WTC11 (cell line): ENCODE data around the gene FGB. TPM values are rescaled to one million over a fixed set of nuclear protein-coding genes. Genes with fewer than 3 reads are reported as not detected.
A peak's percentile ranks its signal among the peaks of the same experiment; 100 is the strongest.

Experiments
- ATAC-seq: fragments of 200-7000 bp; cut with Tn5 transposase; 2 replicates; pipeline ENCODE4 v1.10.0; 2021; ENCODE audit warnings: mild to moderate bottlenecking, moderate library complexity
- CTCF ChIA-PET: fragments of 300-600 bp; sonication (Branson Sonifier 250); formaldehyde crosslinking; loops from one replicate; lab custom pipeline; 2021; ENCODE audit warnings: antibody characterized with exemption; lab: Charles Lee
- POLR2A ChIA-PET: fragments of 350-600 bp; sonication (Branson Sonifier 250); formaldehyde crosslinking; loops from one replicate; lab custom pipeline; 2021; ENCODE audit warnings: antibody characterized with exemption; lab: Charles Lee
- DNase-seq: peaks from one replicate; pipeline ENCODE4 v3.0.0; 2021; ENCODE audit warnings: low spot score
- H3K27ac Mint-ChIP-seq: 2 replicates; pipeline ENCODE4 v1.8.0; 2021; ENCODE audit warnings: mixed read lengths
- H3K27me3 Mint-ChIP-seq: 2 replicates; pipeline ENCODE4 v1.8.0; 2021; ENCODE audit warnings: low read depth, mild to moderate bottlenecking, moderate library complexity, mixed read lengths
- H3K36me3 Mint-ChIP-seq: 2 replicates; pipeline ENCODE4 v1.8.0; 2021; ENCODE audit warnings: mixed read lengths
- H3K4me1 Mint-ChIP-seq: 2 replicates; pipeline ENCODE4 v1.8.0; 2022; ENCODE audit warnings: mixed read lengths
- H3K4me3 Mint-ChIP-seq: 2 replicates; pipeline ENCODE4 v1.8.0; 2021; ENCODE audit warnings: mild to moderate bottlenecking, moderate library complexity, mixed read lengths
- H3K9me3 Mint-ChIP-seq: 2 replicates; pipeline ENCODE4 v1.8.0; 2021; ENCODE audit warnings: mixed read lengths
- GABPB1 ChIP-seq: sonication (generic); formaldehyde crosslinking; IDR thresholded peaks from 2 replicates; pipeline ENCODE4 v1.8.1; 2023; ENCODE audit warnings: mild to moderate bottlenecking, missing genetic modification reagents
- MXD4 ChIP-seq: fragments of 250-450 bp; sonication (Bioruptor Pico); IDR thresholded peaks from 2 replicates; pipeline ENCODE4 v1.8.0; 2021; ENCODE audit warnings: mild to moderate bottlenecking, moderate library complexity, borderline replicate concordance
- RORB ChIP-seq: fragments of 250-450 bp; sonication (Bioruptor Pico); IDR thresholded peaks from 2 replicates; pipeline ENCODE4 v1.9.0; 2021; ENCODE audit warnings: mild to moderate bottlenecking
- SP1 ChIP-seq: sonication (generic); formaldehyde crosslinking; conservative IDR thresholded peaks from 2 replicates; pipeline ENCODE4 v1.8.1; 2022; ENCODE audit warnings: missing genetic modification reagents
- TEAD4 ChIP-seq: sonication (generic); formaldehyde crosslinking; IDR thresholded peaks from 2 replicates; pipeline ENCODE4 v1.8.0; 2022; ENCODE audit warnings: mild to moderate bottlenecking, missing genetic modification reagents
- ZNF121 ChIP-seq: sonication (generic); formaldehyde crosslinking; IDR thresholded peaks from 2 replicates; pipeline ENCODE4 v1.8.0; 2023; ENCODE audit warnings: missing genetic modification reagents
- total RNA-seq: library from RNA; stranded (reverse); gene quantifications from 3 replicates; pipeline ENCODE4 v1.2.3, GENCODE V29; 2021
- TF ChIP-seq, protein P1 (sequence below): sonication (generic); formaldehyde crosslinking; conservative IDR thresholded peaks from 2 replicates; pipeline ENCODE4 v1.8.1; 2023; ENCODE audit warnings: mild to moderate bottlenecking, low read depth, missing genetic modification reagents, moderate library complexity
- TF ChIP-seq, protein P2 (sequence below): sonication (generic); formaldehyde crosslinking; IDR thresholded peaks from 2 replicates; pipeline ENCODE4 v1.8.0; 2023; ENCODE audit warnings: missing genetic modification reagents, mild to moderate bottlenecking, borderline replicate concordance
- TF ChIP-seq, protein P3 (sequence below): fragments of 250-450 bp; sonication (Bioruptor Pico); IDR thresholded peaks from 2 replicates; pipeline ENCODE4 v1.9.0; 2021; ENCODE audit warnings: mild to moderate bottlenecking
- TF ChIP-seq, protein P4 (sequence below): sonication (generic); formaldehyde crosslinking; IDR thresholded peaks from 2 replicates; pipeline ENCODE4 v1.8.1; 2023; ENCODE audit warnings: mild to moderate bottlenecking, missing genetic modification reagents, moderate library complexity
- TF ChIP-seq, protein P5 (sequence below): sonication (generic); formaldehyde crosslinking; IDR thresholded peaks from 2 replicates; pipeline ENCODE4 v1.8.1; 2023; ENCODE audit warnings: mild to moderate bottlenecking, missing genetic modification reagents
- TF ChIP-seq, protein P6 (sequence below): fragments of 250-450 bp; sonication (Bioruptor Pico); IDR thresholded peaks from 2 replicates; pipeline ENCODE4 v1.9.0; 2021; ENCODE audit warnings: mild to moderate bottlenecking
- TF ChIP-seq, protein P7 (sequence below): fragments of 250-450 bp; sonication (Bioruptor Pico); IDR thresholded peaks from 2 replicates; pipeline ENCODE4 v1.9.0; 2021; ENCODE audit warnings: moderate library complexity, mild to moderate bottlenecking, inconsistent platforms, borderline replicate concordance

FGB gene
- total RNA-seq, 1 experiment from 2014 or later: 2.3 TPM

DNA sequence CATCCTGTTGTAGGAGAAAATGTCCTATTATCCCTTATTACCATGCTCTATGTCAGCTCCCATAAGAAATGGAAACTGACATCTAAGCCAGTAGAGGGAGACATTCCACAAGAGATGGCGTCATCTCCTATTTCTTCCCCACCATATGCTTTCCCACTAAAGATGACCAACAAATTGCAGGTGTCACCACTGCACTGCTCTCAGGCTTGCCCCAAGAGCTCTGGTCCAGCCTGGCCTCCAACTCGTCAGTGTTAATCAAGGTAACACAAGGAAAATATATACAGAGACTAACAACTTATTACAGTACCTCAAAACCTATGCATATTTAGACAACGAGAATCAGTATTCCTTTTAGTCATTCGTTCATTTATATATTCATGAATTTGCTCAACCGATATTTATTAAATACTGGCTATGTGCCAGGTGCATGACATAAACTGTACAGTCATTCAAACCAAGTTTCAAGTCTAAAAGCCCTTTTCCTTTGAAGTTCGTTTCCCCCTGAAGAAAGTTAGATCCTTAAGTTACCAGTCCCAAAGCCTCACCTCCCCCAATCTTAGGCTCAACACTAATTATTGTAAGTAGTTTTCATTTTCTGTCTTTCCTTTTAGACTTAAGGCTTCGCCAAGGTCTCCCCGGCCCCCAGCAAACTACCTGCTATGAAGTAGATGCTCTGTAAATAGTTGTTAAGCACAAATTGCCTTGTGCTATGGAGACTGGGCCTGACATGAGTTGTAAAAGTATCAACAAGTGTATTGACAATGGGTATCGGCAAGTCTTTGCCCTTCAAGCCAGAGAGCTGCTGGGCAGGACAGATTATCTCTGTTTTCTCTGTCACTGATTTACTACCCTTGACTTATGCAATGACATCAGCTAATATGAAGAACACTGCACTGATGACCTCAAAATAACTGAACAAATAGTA lies 3.1 kb upstream of the FGB start:
- no peaks in the 10 kb centered on the region for H3K4me1 Mint-ChIP-seq
- POLR2A ChIA-PET: interaction anchor here (0.9 kb wide), 1 partner anchor 10 kb away, joined by 5 read pairs; the partner anchor contains the start of gene PLRG1
- CTCF ChIA-PET: interaction anchor here (0.6 to 4.5 kb wide), 34 partner anchors 9 to 709 kb away, joined by 3 to 145 read pairs (median 6); partner anchors contain the start of genes FGA, FGG and PLRG1
- H3K27ac Mint-ChIP-seq: no peak overlapping the region
- peak; percentile 98 for ATAC-seq
- no peaks in the 10 kb centered on the region for H3K9me3 Mint-ChIP-seq
- TF ChIP-seq ZNF121 (no peak), GABPB1 (peak; percentile 85), RORB (CRISPR knock-in tag) (no peak)
- TF ChIP-seq, protein P1, sequence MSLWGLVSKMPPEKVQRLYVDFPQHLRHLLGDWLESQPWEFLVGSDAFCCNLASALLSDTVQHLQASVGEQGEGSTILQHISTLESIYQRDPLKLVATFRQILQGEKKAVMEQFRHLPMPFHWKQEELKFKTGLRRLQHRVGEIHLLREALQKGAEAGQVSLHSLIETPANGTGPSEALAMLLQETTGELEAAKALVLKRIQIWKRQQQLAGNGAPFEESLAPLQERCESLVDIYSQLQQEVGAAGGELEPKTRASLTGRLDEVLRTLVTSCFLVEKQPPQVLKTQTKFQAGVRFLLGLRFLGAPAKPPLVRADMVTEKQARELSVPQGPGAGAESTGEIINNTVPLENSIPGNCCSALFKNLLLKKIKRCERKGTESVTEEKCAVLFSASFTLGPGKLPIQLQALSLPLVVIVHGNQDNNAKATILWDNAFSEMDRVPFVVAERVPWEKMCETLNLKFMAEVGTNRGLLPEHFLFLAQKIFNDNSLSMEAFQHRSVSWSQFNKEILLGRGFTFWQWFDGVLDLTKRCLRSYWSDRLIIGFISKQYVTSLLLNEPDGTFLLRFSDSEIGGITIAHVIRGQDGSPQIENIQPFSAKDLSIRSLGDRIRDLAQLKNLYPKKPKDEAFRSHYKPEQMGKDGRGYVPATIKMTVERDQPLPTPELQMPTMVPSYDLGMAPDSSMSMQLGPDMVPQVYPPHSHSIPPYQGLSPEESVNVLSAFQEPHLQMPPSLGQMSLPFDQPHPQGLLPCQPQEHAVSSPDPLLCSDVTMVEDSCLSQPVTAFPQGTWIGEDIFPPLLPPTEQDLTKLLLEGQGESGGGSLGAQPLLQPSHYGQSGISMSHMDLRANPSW (CRISPR knock-in tag): no peak
- TF ChIP-seq, protein P2, sequence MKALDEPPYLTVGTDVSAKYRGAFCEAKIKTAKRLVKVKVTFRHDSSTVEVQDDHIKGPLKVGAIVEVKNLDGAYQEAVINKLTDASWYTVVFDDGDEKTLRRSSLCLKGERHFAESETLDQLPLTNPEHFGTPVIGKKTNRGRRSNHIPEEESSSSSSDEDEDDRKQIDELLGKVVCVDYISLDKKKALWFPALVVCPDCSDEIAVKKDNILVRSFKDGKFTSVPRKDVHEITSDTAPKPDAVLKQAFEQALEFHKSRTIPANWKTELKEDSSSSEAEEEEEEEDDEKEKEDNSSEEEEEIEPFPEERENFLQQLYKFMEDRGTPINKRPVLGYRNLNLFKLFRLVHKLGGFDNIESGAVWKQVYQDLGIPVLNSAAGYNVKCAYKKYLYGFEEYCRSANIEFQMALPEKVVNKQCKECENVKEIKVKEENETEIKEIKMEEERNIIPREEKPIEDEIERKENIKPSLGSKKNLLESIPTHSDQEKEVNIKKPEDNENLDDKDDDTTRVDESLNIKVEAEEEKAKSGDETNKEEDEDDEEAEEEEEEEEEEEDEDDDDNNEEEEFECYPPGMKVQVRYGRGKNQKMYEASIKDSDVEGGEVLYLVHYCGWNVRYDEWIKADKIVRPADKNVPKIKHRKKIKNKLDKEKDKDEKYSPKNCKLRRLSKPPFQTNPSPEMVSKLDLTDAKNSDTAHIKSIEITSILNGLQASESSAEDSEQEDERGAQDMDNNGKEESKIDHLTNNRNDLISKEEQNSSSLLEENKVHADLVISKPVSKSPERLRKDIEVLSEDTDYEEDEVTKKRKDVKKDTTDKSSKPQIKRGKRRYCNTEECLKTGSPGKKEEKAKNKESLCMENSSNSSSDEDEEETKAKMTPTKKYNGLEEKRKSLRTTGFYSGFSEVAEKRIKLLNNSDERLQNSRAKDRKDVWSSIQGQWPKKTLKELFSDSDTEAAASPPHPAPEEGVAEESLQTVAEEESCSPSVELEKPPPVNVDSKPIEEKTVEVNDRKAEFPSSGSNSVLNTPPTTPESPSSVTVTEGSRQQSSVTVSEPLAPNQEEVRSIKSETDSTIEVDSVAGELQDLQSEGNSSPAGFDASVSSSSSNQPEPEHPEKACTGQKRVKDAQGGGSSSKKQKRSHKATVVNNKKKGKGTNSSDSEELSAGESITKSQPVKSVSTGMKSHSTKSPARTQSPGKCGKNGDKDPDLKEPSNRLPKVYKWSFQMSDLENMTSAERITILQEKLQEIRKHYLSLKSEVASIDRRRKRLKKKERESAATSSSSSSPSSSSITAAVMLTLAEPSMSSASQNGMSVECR: no peak
- TF ChIP-seq, protein P3, sequence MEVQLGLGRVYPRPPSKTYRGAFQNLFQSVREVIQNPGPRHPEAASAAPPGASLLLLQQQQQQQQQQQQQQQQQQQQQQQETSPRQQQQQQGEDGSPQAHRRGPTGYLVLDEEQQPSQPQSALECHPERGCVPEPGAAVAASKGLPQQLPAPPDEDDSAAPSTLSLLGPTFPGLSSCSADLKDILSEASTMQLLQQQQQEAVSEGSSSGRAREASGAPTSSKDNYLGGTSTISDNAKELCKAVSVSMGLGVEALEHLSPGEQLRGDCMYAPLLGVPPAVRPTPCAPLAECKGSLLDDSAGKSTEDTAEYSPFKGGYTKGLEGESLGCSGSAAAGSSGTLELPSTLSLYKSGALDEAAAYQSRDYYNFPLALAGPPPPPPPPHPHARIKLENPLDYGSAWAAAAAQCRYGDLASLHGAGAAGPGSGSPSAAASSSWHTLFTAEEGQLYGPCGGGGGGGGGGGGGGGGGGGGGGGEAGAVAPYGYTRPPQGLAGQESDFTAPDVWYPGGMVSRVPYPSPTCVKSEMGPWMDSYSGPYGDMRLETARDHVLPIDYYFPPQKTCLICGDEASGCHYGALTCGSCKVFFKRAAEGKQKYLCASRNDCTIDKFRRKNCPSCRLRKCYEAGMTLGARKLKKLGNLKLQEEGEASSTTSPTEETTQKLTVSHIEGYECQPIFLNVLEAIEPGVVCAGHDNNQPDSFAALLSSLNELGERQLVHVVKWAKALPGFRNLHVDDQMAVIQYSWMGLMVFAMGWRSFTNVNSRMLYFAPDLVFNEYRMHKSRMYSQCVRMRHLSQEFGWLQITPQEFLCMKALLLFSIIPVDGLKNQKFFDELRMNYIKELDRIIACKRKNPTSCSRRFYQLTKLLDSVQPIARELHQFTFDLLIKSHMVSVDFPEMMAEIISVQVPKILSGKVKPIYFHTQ (CRISPR knock-in tag): no peak
- no peak overlapping the region for H3K4me3 Mint-ChIP-seq
- no peaks in the 10 kb centered on the region for H3K27me3 Mint-ChIP-seq
- DNase-seq: peak; percentile 17
- no peaks in the 10 kb centered on the region for H3K36me3 Mint-ChIP-seq

DNA sequence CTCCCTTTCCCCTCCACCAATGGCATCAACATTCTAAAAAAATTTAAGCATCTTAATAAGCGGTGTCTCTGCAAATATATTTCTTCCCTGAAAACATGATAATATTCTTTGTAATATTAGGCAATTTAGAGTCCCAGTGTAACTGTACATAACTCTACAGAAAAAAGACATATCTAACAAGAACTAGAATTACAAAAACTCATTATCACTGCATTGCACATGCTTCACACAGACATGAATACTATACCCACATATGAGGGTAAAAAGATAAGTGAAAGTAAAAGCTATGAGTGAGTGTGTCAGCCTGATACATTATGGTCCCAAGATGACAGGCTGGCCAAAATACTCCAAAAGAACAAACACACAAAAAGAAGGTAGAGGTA lies 2.4 kb upstream of the FGB start:
- H3K4me3 Mint-ChIP-seq: no peak overlapping the region
- H3K36me3 Mint-ChIP-seq: no peaks in the 10 kb centered on the region
- TF ChIP-seq, protein P4, sequence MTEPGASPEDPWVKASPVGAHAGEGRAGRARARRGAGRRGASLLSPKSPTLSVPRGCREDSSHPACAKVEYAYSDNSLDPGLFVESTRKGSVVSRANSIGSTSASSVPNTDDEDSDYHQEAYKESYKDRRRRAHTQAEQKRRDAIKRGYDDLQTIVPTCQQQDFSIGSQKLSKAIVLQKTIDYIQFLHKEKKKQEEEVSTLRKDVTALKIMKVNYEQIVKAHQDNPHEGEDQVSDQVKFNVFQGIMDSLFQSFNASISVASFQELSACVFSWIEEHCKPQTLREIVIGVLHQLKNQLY (CRISPR knock-in tag): no peak
- TF ChIP-seq, protein P5, sequence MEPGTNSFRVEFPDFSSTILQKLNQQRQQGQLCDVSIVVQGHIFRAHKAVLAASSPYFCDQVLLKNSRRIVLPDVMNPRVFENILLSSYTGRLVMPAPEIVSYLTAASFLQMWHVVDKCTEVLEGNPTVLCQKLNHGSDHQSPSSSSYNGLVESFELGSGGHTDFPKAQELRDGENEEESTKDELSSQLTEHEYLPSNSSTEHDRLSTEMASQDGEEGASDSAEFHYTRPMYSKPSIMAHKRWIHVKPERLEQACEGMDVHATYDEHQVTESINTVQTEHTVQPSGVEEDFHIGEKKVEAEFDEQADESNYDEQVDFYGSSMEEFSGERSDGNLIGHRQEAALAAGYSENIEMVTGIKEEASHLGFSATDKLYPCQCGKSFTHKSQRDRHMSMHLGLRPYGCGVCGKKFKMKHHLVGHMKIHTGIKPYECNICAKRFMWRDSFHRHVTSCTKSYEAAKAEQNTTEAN (CRISPR knock-in tag): no peak
- TF ChIP-seq TEAD4 (CRISPR knock-in tag): no peak
- TF ChIP-seq SP1 (CRISPR knock-in tag): no peak
- no peak for TF ChIP-seq MXD4 (CRISPR knock-in tag)
- TF ChIP-seq, protein P6, sequence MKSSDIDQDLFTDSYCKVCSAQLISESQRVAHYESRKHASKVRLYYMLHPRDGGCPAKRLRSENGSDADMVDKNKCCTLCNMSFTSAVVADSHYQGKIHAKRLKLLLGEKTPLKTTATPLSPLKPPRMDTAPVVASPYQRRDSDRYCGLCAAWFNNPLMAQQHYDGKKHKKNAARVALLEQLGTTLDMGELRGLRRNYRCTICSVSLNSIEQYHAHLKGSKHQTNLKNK (CRISPR knock-in tag): no peak
- TF ChIP-seq, protein P2: no peak
- TF ChIP-seq, protein P7, sequence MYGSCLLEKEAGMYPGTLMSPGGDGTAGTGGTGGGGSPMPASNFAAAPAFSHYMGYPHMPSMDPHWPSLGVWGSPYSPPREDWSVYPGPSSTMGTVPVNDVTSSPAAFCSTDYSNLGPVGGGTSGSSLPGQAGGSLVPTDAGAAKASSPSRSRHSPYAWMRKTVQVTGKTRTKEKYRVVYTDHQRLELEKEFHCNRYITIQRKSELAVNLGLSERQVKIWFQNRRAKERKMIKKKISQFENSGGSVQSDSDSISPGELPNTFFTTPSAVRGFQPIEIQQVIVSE (CRISPR knock-in tag): no peak
- TF ChIP-seq, all 79 proteins: peak for 0
- ChIA-PET POLR2A (no interaction called here), CTCF (interaction anchor here (3.6 to 4.5 kb wide), 2 partner anchors 59 to 64 kb away, joined by 96 to 145 read pairs; no protein-coding TSS in a partner anchor)
- no peak for DNase-seq
- Mint-ChIP-seq H3K4me1 (no peaks in the 10 kb centered on the region), H3K9me3 (no peaks in the 10 kb centered on the region), H3K27me3 (no peaks in the 10 kb centered on the region), H3K27ac (no peak overlapping the region)
- ATAC-seq: no peak
